Measurements from ENCODE around the gene LRFN3. TPM values are rescaled to one million over a fixed set of nuclear protein-coding genes. Genes with fewer than 3 reads are reported as not detected.

The LRFN3 gene, protein sequence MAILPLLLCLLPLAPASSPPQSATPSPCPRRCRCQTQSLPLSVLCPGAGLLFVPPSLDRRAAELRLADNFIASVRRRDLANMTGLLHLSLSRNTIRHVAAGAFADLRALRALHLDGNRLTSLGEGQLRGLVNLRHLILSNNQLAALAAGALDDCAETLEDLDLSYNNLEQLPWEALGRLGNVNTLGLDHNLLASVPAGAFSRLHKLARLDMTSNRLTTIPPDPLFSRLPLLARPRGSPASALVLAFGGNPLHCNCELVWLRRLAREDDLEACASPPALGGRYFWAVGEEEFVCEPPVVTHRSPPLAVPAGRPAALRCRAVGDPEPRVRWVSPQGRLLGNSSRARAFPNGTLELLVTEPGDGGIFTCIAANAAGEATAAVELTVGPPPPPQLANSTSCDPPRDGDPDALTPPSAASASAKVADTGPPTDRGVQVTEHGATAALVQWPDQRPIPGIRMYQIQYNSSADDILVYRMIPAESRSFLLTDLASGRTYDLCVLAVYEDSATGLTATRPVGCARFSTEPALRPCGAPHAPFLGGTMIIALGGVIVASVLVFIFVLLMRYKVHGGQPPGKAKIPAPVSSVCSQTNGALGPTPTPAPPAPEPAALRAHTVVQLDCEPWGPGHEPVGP
- 10 to 100 TPM; 12.1 to 48.6 (median 16.6) TPM for total RNA-seq

DNA sequence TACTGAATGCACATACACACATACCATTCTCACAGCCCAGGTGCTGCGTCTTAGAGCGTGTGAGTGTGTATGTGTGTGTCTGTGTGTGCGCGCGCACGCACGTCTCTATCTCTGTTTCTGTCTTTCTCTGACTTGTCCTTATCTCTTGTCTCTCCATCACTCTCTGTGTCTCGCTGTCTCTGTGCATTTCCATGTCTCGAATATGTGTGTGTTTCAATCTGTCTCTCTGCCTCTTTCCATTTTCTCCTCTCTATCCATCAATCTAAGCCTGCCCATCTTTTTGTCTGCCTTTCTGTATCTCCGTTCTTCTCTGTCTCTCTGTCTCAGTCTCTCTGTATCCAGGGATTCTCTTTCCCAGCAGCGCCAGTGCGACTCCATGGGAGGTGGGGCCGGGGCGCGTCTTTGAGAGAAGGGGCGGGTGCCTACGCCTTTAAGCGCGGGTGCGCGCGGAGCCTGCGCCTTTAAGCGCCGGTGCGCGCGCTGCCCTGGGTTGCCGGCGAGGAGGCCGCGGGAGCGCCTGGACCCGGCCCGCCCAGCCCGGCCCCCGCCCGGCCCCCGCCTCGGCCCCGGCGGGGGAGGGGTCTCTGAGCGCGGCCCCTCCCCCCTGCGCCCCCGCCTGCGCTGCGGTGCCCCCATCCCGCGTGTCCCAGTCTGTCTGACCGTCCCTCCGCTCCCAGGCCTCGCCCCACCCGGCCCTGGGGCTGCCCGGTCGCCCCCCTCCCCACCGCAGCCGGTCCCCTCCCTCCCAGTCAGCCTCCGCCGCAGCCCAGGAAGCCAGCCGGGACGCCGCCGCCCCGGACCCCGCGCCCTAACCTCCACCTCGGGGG is at the start of gene LRFN3:
LRFN3 (plus strand) TSS at position 464 of the 827 bp plus-strand sequence. CDS start 3,052 bp downstream, outside the sequence.
- Histone ChIP-seq H3K27ac (peak within 1 kb of the TSS; percentile 78 to 90 (median 82)), H3K4me1 (peaks cover 12 to 37% (median 34%) of the 10 kb centered on the region in 4 donors), H3K9me3 (no peaks in the 10 kb centered on the region), H3K4me3 (peak within 1 kb of the TSS; percentile 64 to 93 (median 77)), H3K27me3 (no peaks in the 10 kb centered on the region), H3K36me3 (no peaks in the 10 kb centered on the region)
- TF ChIP-seq POLR2AphosphoS5 (IDR thresholded peaks at IDR 0.05) (peak in 1 of 3 donors; percentile 23), POLR2A (IDR thresholded peaks at IDR 0.05) (no peak)
- TF ChIP-seq, protein P1, sequence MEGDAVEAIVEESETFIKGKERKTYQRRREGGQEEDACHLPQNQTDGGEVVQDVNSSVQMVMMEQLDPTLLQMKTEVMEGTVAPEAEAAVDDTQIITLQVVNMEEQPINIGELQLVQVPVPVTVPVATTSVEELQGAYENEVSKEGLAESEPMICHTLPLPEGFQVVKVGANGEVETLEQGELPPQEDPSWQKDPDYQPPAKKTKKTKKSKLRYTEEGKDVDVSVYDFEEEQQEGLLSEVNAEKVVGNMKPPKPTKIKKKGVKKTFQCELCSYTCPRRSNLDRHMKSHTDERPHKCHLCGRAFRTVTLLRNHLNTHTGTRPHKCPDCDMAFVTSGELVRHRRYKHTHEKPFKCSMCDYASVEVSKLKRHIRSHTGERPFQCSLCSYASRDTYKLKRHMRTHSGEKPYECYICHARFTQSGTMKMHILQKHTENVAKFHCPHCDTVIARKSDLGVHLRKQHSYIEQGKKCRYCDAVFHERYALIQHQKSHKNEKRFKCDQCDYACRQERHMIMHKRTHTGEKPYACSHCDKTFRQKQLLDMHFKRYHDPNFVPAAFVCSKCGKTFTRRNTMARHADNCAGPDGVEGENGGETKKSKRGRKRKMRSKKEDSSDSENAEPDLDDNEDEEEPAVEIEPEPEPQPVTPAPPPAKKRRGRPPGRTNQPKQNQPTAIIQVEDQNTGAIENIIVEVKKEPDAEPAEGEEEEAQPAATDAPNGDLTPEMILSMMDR (IDR thresholded peaks at IDR 0.05) = no peak
- in situ Hi-C loops (cut with MboI; ENCODE audit: low pct_ligation_motif_present in 1 of 4, low pct_unique_long_range_greater_than_20kb in 1 of 4, low sequenced_read_pairs in 3 of 4) (loop anchor here in 3 of 4 donors (10.0 kb wide), 2 partner anchors 51 to 241 kb away; no protein-coding TSS in a partner anchor), intact Hi-C loops (cut with DNase I; ENCODE audit: low total_unique reads) (loop anchor here (10.0 kb wide), 1 partner anchor 191 kb away; the partner anchor contains the start of genes IGFLR1, LIN37, PSENEN and U2AF1L4)
- 0 to 2% methylated on average over 7 to 35 of the region's 68 CpGs for WGBS, 2 donors (ENCODE audit: low coverage in 1 of 2)
- peak; percentile 81 for DNase-seq

DNA sequence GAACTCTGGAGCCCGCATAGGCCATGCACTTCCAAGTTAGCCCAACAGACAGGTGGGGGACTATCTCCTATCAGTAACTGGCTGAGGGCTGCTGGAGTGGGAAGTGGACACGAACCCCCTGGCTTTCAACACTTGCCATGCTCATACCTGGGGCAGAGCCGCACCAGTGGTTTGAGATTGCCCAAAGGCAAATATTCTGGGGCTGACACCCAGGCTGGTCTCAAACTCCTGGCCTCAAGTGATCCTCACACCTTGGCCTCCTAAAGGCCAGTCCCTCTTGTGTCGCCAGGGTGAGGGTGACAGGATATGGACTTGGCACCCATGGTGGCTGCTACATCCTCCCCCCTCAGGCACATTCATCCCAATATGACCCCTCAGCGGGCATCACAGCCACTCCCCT is 49.0 kb upstream of the LRFN3 start:
- intact Hi-C loops (cut with DNase I; ENCODE audit: low total_unique reads) = no loop called here
- H3K4me3 ChIP-seq = no peak overlapping the region
- H3K36me3 ChIP-seq = peaks cover 0 to 30% (median 14%) of the 10 kb centered on the region in 4 donors
- no peak for DNase-seq
- no peaks in the 10 kb centered on the region for H3K4me1 ChIP-seq
- WGBS, 2 donors (ENCODE audit: low coverage in 1 of 2) = 92% methylated on average over 5 of the region's 5 CpGs; no CpG with 5 or more reads in 1 of the 2 donors
- H3K27me3 ChIP-seq = no peaks in the 10 kb centered on the region
- H3K27ac ChIP-seq = no peak overlapping the region
- in situ Hi-C loops (cut with MboI; ENCODE audit: low pct_ligation_motif_present in 1 of 4, low pct_unique_long_range_greater_than_20kb in 1 of 4, low sequenced_read_pairs in 3 of 4) = loop anchor here in 3 of 4 donors (10.0 kb wide), 1 partner anchor 48 kb away; the partner anchor contains the start of gene LRFN3 (in 3 of the 3)
- no peaks in the 10 kb centered on the region for H3K9me3 ChIP-seq
- TF ChIP-seq, protein P1 (IDR thresholded peaks at IDR 0.05) = no peak
- TF ChIP-seq EP300 (IDR thresholded peaks at IDR 0.05; ENCODE audit: low read depth) (no peak), POLR2A (IDR thresholded peaks at IDR 0.05) (no peak), POLR2AphosphoS5 (IDR thresholded peaks at IDR 0.05) (no peak)

DNA sequence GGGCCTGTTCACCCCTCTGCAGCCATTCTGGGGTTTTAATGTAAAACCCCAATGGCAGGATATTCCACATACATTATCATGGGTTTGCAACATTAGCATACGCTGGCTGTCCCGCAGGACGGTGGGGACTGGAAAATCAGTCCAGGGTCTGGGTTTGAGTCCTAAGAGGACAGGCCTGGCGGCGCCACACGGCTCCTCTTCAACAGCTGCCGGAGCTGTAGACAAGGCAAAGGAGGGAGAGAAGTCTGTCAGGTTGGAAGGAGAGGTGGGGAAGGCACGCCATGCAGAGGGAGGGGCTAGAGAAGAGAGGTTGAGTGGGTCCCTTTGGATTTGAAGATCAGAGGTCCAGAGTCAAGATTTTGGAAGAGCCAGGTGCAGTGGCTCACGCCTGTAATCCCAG is 47.8 kb upstream of the LRFN3 start:
- H3K4me3 ChIP-seq = no peak overlapping the region
- DNase-seq = no peak
- no peak for TF ChIP-seq POLR2A (IDR thresholded peaks at IDR 0.05)
- TF ChIP-seq EP300 (IDR thresholded peaks at IDR 0.05; ENCODE audit: low read depth) = no peak
- TF ChIP-seq, protein P1 (IDR thresholded peaks at IDR 0.05) = no peak
- TF ChIP-seq POLR2AphosphoS5 (IDR thresholded peaks at IDR 0.05) = no peak
- in situ Hi-C loops (cut with MboI; ENCODE audit: low pct_ligation_motif_present in 1 of 4, low pct_unique_long_range_greater_than_20kb in 1 of 4, low sequenced_read_pairs in 3 of 4) = loop anchor here in 3 of 4 donors (10.0 kb wide), 1 partner anchor 46 kb away; the partner anchor contains the start of gene LRFN3 (in 3 of the 3)
- H3K9me3 ChIP-seq = no peaks in the 10 kb centered on the region
- no peak overlapping the region for H3K27ac ChIP-seq
- intact Hi-C loops (cut with DNase I; ENCODE audit: low total_unique reads) = no loop called here
- H3K36me3 ChIP-seq = peaks cover 0 to 30% (median 14%) of the 10 kb centered on the region in 4 donors
- no peaks in the 10 kb centered on the region for H3K4me1 ChIP-seq
- no peaks in the 10 kb centered on the region for H3K27me3 ChIP-seq
- WGBS, 2 donors (ENCODE audit: low coverage in 1 of 2) = 87 to 93% methylated on average over 8 to 9 of the region's 9 CpGs

All from transverse colon (tissue), 4 donors.